ENCODE data around the gene RBFOX1. TPM values are rescaled to one million over a fixed set of nuclear protein-coding genes. Genes with fewer than 3 reads are reported as not detected.

The RBFOX1 gene
- total RNA-seq, 2 donors from 2014 or later, result 1.6 to 2.6 TPM

- Histone ChIP-seq H3K27ac (no peak overlapping the region), H3K4me3 (no peak overlapping the region), H3K9ac (ENCODE audit: low read depth in 2 of 2, low read length in 2 of 2) (no peak overlapping the region), H3K36me3 (no peaks in the 10 kb centered on the region), H3K27me3 (no peaks in the 10 kb centered on the region), H3K4me1 (no peaks in the 10 kb centered on the region), H3K9me3 (no peaks in the 10 kb centered on the region)
- intact Hi-C loops (cut with DNase I), result loop anchor here (10.0 kb wide), 1 partner anchor 54 kb away; no protein-coding TSS in a partner anchor
- TF ChIP-seq CTCF (IDR thresholded peaks at IDR 0.05), result no peak
- no peak for DNase-seq
Observed at GRCh38 chr16:7581175-7581574, 248.5 kb downstream of the RBFOX1 start.

- H3K36me3 ChIP-seq, result no peaks in the 10 kb centered on the region
- no peak overlapping the region for H3K4me3 ChIP-seq
- H3K27me3 ChIP-seq, result no peaks in the 10 kb centered on the region
- DNase-seq, result no peak
- no peak for TF ChIP-seq CTCF (IDR thresholded peaks at IDR 0.05)
- intact Hi-C loops (cut with DNase I), result loop anchor here (10.0 kb wide), 1 partner anchor 51 kb away; no protein-coding TSS in a partner anchor
- H3K9me3 ChIP-seq, result no peaks in the 10 kb centered on the region
- no peak overlapping the region for H3K27ac ChIP-seq
- no peaks in the 10 kb centered on the region for H3K4me1 ChIP-seq
- no peak overlapping the region for H3K9ac ChIP-seq (ENCODE audit: low read depth in 2 of 2, low read length in 2 of 2)
Observed at GRCh38 chr16:7583396-7583795, 250.8 kb downstream of the RBFOX1 start.

- Histone ChIP-seq H3K4me1 (no peaks in the 10 kb centered on the region), H3K9me3 (no peaks in the 10 kb centered on the region), H3K27me3 (no peaks in the 10 kb centered on the region), H3K4me3 (no peak overlapping the region), H3K36me3 (no peaks in the 10 kb centered on the region), H3K9ac (ENCODE audit: low read depth in 2 of 2, low read length in 2 of 2) (no peak overlapping the region), H3K27ac (no peak overlapping the region)
- no peak for DNase-seq
- TF ChIP-seq CTCF (IDR thresholded peaks at IDR 0.05), result no peak
- intact Hi-C loops (cut with DNase I), result loop anchor here (10.0 kb wide), 1 partner anchor 50 kb away; no protein-coding TSS in a partner anchor
Observed at GRCh38 chr16:7584561-7584960, 251.9 kb downstream of the RBFOX1 start.

- intact Hi-C loops (cut with DNase I), result loop anchor here (10.0 kb wide), 1 partner anchor 49 kb away; no protein-coding TSS in a partner anchor
- no peak for DNase-seq
- no peak overlapping the region for H3K4me3 ChIP-seq
- H3K36me3 ChIP-seq, result no peaks in the 10 kb centered on the region
- H3K9ac ChIP-seq (ENCODE audit: low read depth in 2 of 2, low read length in 2 of 2), result no peak overlapping the region
- no peak overlapping the region for H3K27ac ChIP-seq
- H3K9me3 ChIP-seq, result no peaks in the 10 kb centered on the region
- H3K27me3 ChIP-seq, result no peaks in the 10 kb centered on the region
- H3K4me1 ChIP-seq, result no peaks in the 10 kb centered on the region
- TF ChIP-seq CTCF (IDR thresholded peaks at IDR 0.05), result no peak
Observed at GRCh38 chr16:7585705-7586104, 253.1 kb downstream of the RBFOX1 start.

GRCh38 chr16:7590934-7591333 lies 258.3 kb downstream of the RBFOX1 start:
- Histone ChIP-seq H3K4me3 (no peak overlapping the region), H3K27me3 (no peaks in the 10 kb centered on the region), H3K9ac (ENCODE audit: low read depth in 2 of 2, low read length in 2 of 2) (no peak overlapping the region), H3K36me3 (no peaks in the 10 kb centered on the region), H3K4me1 (no peaks in the 10 kb centered on the region), H3K9me3 (no peaks in the 10 kb centered on the region), H3K27ac (no peak overlapping the region)
- no peak for DNase-seq
- intact Hi-C loops (cut with DNase I), result no loop called here
- TF ChIP-seq CTCF (IDR thresholded peaks at IDR 0.05), result no peak

Data from colonic mucosa (tissue), 4 donors.